ENCODE results near the gene FXYD2. TPM values are rescaled to one million over a fixed set of nuclear protein-coding genes. Genes with fewer than 3 reads are reported as not detected.

FXYD2 gene
- total and polyA plus RNA-seq, 2 donors from 2014 or later: 2,527 to 9,664 TPM

GRCh38 chr11:117839936-117840813 lies 15.6 kb upstream of the FXYD2 start:
- Histone ChIP-seq H3K9ac (ENCODE audit: low read length in 3 of 3) (peak overlapping the region in 1 of 3 donors; percentile 1), H3K4me3 (ENCODE audit: low read length in 3 of 3) (no peak overlapping the region), H3K27me3 (ENCODE audit: control insufficient read depth, insufficient read depth, low read length) (no peaks in the 10 kb centered on the region), H3K36me3 (ENCODE audit: control insufficient read depth in 2 of 3, insufficient read depth in 3 of 3, low read length in 3 of 3) (peaks cover 0 to 2% (median 0%) of the 10 kb centered on the region in 3 donors), H3K4me1 (ENCODE audit: control insufficient read depth in 2 of 3, insufficient read depth in 2 of 3, low read depth in 1 of 3, low read length in 3 of 3) (peaks cover 0 to 7% (median 0%) of the 10 kb centered on the region in 3 donors), H3K9me3 (ENCODE audit: control insufficient read depth in 2 of 3, insufficient read depth in 1 of 3, low read length in 3 of 3) (no peaks in the 10 kb centered on the region), H3K27ac (ENCODE audit: low read depth in 2 of 2, low read length in 2 of 2) (no peak overlapping the region)
- no peak for FAIRE-seq
- peak in 3 of 5 donors; percentile 7 to 40 (median 22) for DNase-seq
- intact Hi-C loops (cut with DNase I): loop anchor here (10.0 kb wide), 1 partner anchor 215 kb away; no protein-coding TSS in a partner anchor
- TF ChIP-seq CTCF (IDR thresholded peaks at IDR 0.05; ENCODE audit: borderline replicate concordance, extremely low read depth, insufficient read depth): no peak

GRCh38 chr11:117839380-117839881 lies 14.9 kb upstream of the FXYD2 start:
- peaks cover 0 to 10% (median 0%) of the 10 kb centered on the region in 3 donors for H3K4me1 ChIP-seq (ENCODE audit: control insufficient read depth in 2 of 3, insufficient read depth in 2 of 3, low read depth in 1 of 3, low read length in 3 of 3)
- TF ChIP-seq CTCF (IDR thresholded peaks at IDR 0.05; ENCODE audit: borderline replicate concordance, extremely low read depth, insufficient read depth): no peak
- no peaks in the 10 kb centered on the region for H3K9me3 ChIP-seq (ENCODE audit: control insufficient read depth in 2 of 3, insufficient read depth in 1 of 3, low read length in 3 of 3)
- FAIRE-seq (no peak), DNase-seq (peak in 2 of 5 donors; percentile 16 to 40)
- H3K4me3 ChIP-seq (ENCODE audit: low read length in 3 of 3): no peak overlapping the region
- H3K36me3 ChIP-seq (ENCODE audit: control insufficient read depth in 2 of 3, insufficient read depth in 3 of 3, low read length in 3 of 3): peaks cover 0 to 2% (median 0%) of the 10 kb centered on the region in 3 donors
- no peak overlapping the region for H3K9ac ChIP-seq (ENCODE audit: low read length in 3 of 3)
- peak overlapping the region; percentile 8 to 22 for H3K27ac ChIP-seq (ENCODE audit: low read depth in 2 of 2, low read length in 2 of 2)
- H3K27me3 ChIP-seq (ENCODE audit: control insufficient read depth, insufficient read depth, low read length): no peaks in the 10 kb centered on the region
- intact Hi-C loops (cut with DNase I): no loop called here

- peak in 2 of 5 donors; percentile 9 to 22 for DNase-seq
- no peak for TF ChIP-seq CTCF (IDR thresholded peaks at IDR 0.05; ENCODE audit: borderline replicate concordance, extremely low read depth, insufficient read depth)
- intact Hi-C loops (cut with DNase I): no loop called here
Measured at GRCh38 chr11:117838901-117839300, 14.4 kb upstream of the FXYD2 start.

More at GRCh38 chr11:117838901-117839300, 14.4 kb upstream of the FXYD2 start:
- no peaks in the 10 kb centered on the region for H3K27me3 ChIP-seq (ENCODE audit: control insufficient read depth, insufficient read depth, low read length)
- peaks cover 0 to 10% (median 4%) of the 10 kb centered on the region in 3 donors for H3K4me1 ChIP-seq (ENCODE audit: control insufficient read depth in 2 of 3, insufficient read depth in 2 of 3, low read depth in 1 of 3, low read length in 3 of 3)
- no peak overlapping the region for H3K4me3 ChIP-seq (ENCODE audit: low read length in 3 of 3)
- FAIRE-seq: no peak
- no peaks in the 10 kb centered on the region for H3K9me3 ChIP-seq (ENCODE audit: control insufficient read depth in 2 of 3, insufficient read depth in 1 of 3, low read length in 3 of 3)
- peak overlapping the region in 1 of 2 donors; percentile 8 for H3K27ac ChIP-seq (ENCODE audit: low read depth in 2 of 2, low read length in 2 of 2)
- H3K9ac ChIP-seq (ENCODE audit: low read length in 3 of 3): no peak overlapping the region
- peaks cover 0 to 2% (median 0%) of the 10 kb centered on the region in 3 donors for H3K36me3 ChIP-seq (ENCODE audit: control insufficient read depth in 2 of 3, insufficient read depth in 3 of 3, low read length in 3 of 3)

Data from kidney (tissue), 14 donors.